Choroid plexus epithelial cell (primary cell): ENCODE measurements around the gene TNS1.
"Not testable (repeated sequence)": the region's sequence is repeated elsewhere in the genome, so short reads cannot be mapped to it uniquely, and the experiment has no call there.

Source experiments
- DNase-seq: peaks from one replicate; pipeline ENCODE4 v3.0.0-alpha.2; 2010; ENCODE audit warnings: low read depth
- H3K4me3 ChIP-seq: 2 replicates; pipeline ENCODE4 v1.5.1; 2011; ENCODE audit warnings: low read depth, mild to moderate bottlenecking, control low read depth, low read length, moderate library complexity
- CTCF ChIP-seq: conservative IDR thresholded peaks from 2 replicates; pipeline ENCODE4 v1.5.1; 2011; ENCODE audit warnings: low read depth, mild to moderate bottlenecking, control low read depth, inconsistent platforms, low read length, moderate library complexity

TNS1 gene

DNA sequence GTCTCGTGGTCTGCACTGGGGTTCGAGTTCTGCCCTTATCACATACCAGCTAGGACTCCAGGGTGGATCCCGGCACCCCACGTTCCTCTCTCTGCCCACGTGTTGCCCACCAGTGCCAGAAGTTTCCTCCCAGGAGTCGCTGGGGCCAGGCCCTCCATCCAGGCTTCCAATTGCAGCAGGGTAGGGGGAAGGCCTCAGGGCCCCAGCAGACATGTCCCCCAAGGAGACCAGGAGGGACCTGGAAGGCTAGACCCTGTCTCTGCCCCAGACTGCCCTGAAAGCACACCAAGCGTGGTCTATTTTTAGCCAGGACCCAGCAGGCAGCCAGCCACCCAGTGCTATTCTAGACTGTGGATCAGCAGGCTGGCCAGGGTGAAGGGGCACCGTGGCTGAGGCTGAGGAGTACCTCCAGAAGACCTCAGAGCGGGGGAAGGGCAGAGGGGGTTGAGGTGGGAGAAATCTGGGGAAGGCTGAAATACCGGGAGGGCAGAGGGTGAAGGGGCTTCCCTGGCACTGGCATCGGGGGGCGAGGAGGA lies 18.8 kb upstream of the TNS1 start:
- no peak for TF ChIP-seq CTCF
- DNase-seq, result no peak

DNA sequence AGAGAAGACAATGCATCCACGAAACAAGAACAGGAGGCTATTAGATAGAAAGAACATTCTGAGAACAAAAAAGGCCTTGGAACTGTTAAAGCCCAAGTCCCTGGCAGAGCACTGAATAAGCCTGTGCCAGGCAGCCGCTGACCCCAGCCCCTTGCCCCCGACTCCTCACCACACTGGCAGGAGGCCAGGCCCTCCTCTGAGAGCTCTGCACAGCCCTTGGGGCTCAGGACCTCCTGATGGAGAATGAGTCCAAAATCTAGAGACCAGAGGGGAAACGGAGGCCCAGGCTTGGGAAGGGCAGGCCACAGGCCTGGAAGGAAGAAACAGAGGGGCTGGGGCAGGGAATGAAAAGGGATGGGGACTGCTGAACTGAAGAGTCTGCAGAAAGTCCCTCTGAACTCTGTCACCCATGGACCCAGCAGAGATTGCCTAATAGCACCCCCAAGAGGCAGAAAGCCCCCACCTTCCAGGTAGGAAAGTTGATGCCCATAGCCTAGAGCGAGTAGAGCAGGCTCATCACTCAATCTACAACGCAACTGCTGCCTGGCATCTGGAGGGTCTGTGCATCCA lies 18.3 kb upstream of the TNS1 start:
- no peak for TF ChIP-seq CTCF
- no peak for DNase-seq
- H3K4me3 ChIP-seq, result no peak overlapping the region

More for the DNA sequence above, 18.8 kb upstream of the TNS1 start:
- no peak overlapping the region for H3K4me3 ChIP-seq

- no peak overlapping the region for H3K4me3 ChIP-seq
- TF ChIP-seq CTCF, result no peak
- DNase-seq, result no peak
Measured at GRCh38 chr2:218020281-218020680, 17.5 kb upstream of the TNS1 start.

GRCh38 chr2:218019411-218020060 lies 16.7 kb upstream of the TNS1 start:
- no peak overlapping the region for H3K4me3 ChIP-seq
- no peak for TF ChIP-seq CTCF
- DNase-seq, result no peak

- DNase-seq, H3K4me3 ChIP-seq: not testable (repeated sequence)
Measured at GRCh38 chr2:218018842-218019125, 16.0 kb upstream of the TNS1 start.

GRCh38 chr2:218017211-218018053 lies 14.6 kb upstream of the TNS1 start:
- no peak overlapping the region for H3K4me3 ChIP-seq
- DNase-seq, result no peak
- TF ChIP-seq CTCF, result no peak

DNA sequence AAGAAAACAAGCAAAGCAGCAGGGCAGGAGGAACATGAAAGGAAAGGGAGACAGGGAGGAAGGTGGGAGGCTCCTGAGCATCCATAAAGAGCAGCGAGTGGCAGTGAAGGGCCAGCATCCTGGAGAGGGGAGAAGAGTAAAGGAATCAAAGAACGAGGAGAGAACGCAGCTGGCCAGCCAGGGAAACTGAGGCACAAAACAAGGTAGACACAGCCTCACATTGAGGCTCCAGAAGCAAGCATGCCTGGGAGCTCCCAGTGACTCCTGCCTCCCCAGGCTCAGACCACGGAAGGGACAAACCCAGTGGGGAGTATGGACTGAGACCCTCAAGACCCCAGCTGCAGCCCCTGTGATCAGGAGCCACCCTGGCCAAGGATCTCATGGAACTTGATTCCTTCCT lies 14.0 kb upstream of the TNS1 start:
- no peak for TF ChIP-seq CTCF
- H3K4me3 ChIP-seq, result no peak overlapping the region
- no peak for DNase-seq
